Cardiac muscle cell (in vitro differentiated cells and primary cell): Measurements from ENCODE around the gene SERINC5. TPM values are rescaled to one million over a fixed set of nuclear protein-coding genes. Genes with fewer than 3 reads are reported as not detected.

Source experiments
- DNase-seq, 2 donors: peaks; one replicate each; pipeline versions ENCODE4 v3.0.0 to v3.0.0-alpha.2; 2010 to 2017; ENCODE audit warnings: low read depth in 1 of 2, low spot score in 1 of 2
- H3K27ac ChIP-seq: fragments of 200-600 bp; sonication (generic); 2 replicates; pipeline ENCODE4 v1.5.1; 2016
- H3K27me3 ChIP-seq: fragments of 200-600 bp; sonication (generic); 2 replicates; pipeline ENCODE4 v1.6.0; 2016; ENCODE audit warnings: control low read depth
- H3K36me3 ChIP-seq: fragments of 200-600 bp; sonication (generic); 2 replicates; pipeline ENCODE4 v1.5.1; 2016; ENCODE audit warnings: control low read depth
- H3K4me1 ChIP-seq: fragments of 200-600 bp; sonication (generic); 2 replicates; pipeline ENCODE4 v1.8.1; 2017; ENCODE audit warnings: low read depth, mild to moderate bottlenecking, mixed run types
- H3K4me3 ChIP-seq: fragments of 200-600 bp; sonication (generic); 2 replicates; pipeline ENCODE4 v1.5.1; 2016; ENCODE audit warnings: mild to moderate bottlenecking
- H3K9me3 ChIP-seq: fragments of 200-600 bp; sonication (generic); 2 replicates; pipeline ENCODE4 v1.5.1; 2017; ENCODE audit warnings: low read depth, mild to moderate bottlenecking, control low read depth
- CTCF ChIP-seq: IDR thresholded peaks from 2 replicates; pipeline ENCODE4 v1.5.1; 2012; ENCODE audit warnings: low read depth, mild to moderate bottlenecking, low read length
- polyA plus RNA-seq: library from polyadenylated mRNA; unstranded; fragments of >200 nt; fragmentation: Nextera tagmentation; extraction: Ambion mirVana; gene quantifications from 2 replicates; pipeline ENCODE4 v1.2.1, GENCODE V29; 2016
- total RNA-seq: library from RNA; depleted of rRNA; stranded (reverse); fragments of >200 nt; gene quantifications from 2 replicates; pipeline ENCODE4 v1.2.3, GENCODE V29; 2016

The SERINC5 gene
- total and polyA plus RNA-seq, 2 experiments from 2014 or later: 10.8 to 33.6 TPM

- H3K4me1 ChIP-seq: no peaks in the 10 kb centered on the region
- H3K4me3 ChIP-seq: no peak overlapping the region
These were observed 40.3 kb upstream of the SERINC5 start for GRCh38 chr5:80296121-80296520.

GRCh38 chr5:80291761-80292160 is 35.9 kb upstream of the SERINC5 start:
- no peak for TF ChIP-seq CTCF
- no peaks in the 10 kb centered on the region for H3K4me1 ChIP-seq
- H3K27me3 ChIP-seq: no peaks in the 10 kb centered on the region
- no peak for DNase-seq
- H3K27ac ChIP-seq: no peak overlapping the region
- no peaks in the 10 kb centered on the region for H3K36me3 ChIP-seq
- H3K9me3 ChIP-seq: no peaks in the 10 kb centered on the region
- no peak overlapping the region for H3K4me3 ChIP-seq

More at GRCh38 chr5:80296121-80296520, 40.3 kb upstream of the SERINC5 start:
- Histone ChIP-seq H3K27me3 (no peaks in the 10 kb centered on the region), H3K27ac (no peak overlapping the region), H3K9me3 (no peaks in the 10 kb centered on the region), H3K36me3 (no peaks in the 10 kb centered on the region)
- DNase-seq: no peak
- TF ChIP-seq CTCF: no peak

- TF ChIP-seq CTCF: no peak
- no peak for DNase-seq
- Histone ChIP-seq H3K4me3 (no peak overlapping the region), H3K36me3 (no peaks in the 10 kb centered on the region), H3K27me3 (no peaks in the 10 kb centered on the region), H3K27ac (no peak overlapping the region), H3K4me1 (no peaks in the 10 kb centered on the region), H3K9me3 (no peaks in the 10 kb centered on the region)
These were observed 33.5 kb upstream of the SERINC5 start for GRCh38 chr5:80289320-80289719.

- no peak for TF ChIP-seq CTCF
- no peak overlapping the region for H3K27ac ChIP-seq
- no peak overlapping the region for H3K4me3 ChIP-seq
- no peaks in the 10 kb centered on the region for H3K36me3 ChIP-seq
- no peaks in the 10 kb centered on the region for H3K27me3 ChIP-seq
- DNase-seq: no peak
- H3K4me1 ChIP-seq: no peaks in the 10 kb centered on the region
- H3K9me3 ChIP-seq: no peaks in the 10 kb centered on the region
These were observed 32.3 kb upstream of the SERINC5 start for GRCh38 chr5:80288177-80288576.

GRCh38 chr5:80284720-80285119 is 28.9 kb upstream of the SERINC5 start:
- H3K36me3 ChIP-seq: no peaks in the 10 kb centered on the region
- no peaks in the 10 kb centered on the region for H3K9me3 ChIP-seq
- no peaks in the 10 kb centered on the region for H3K27me3 ChIP-seq
- no peak for TF ChIP-seq CTCF
- no peak for DNase-seq
- no peak overlapping the region for H3K4me3 ChIP-seq
- H3K27ac ChIP-seq: no peak overlapping the region
- H3K4me1 ChIP-seq: peaks cover 2% of the 10 kb centered on the region

- Histone ChIP-seq H3K9me3 (no peaks in the 10 kb centered on the region), H3K4me1 (peaks cover 2% of the 10 kb centered on the region), H3K4me3 (no peak overlapping the region), H3K27ac (no peak overlapping the region), H3K36me3 (no peaks in the 10 kb centered on the region), H3K27me3 (no peaks in the 10 kb centered on the region)
- TF ChIP-seq CTCF: no peak
- DNase-seq: no peak
These were observed 27.5 kb upstream of the SERINC5 start for GRCh38 chr5:80283360-80283759.
